ENCODE data around the gene NPM1. TPM values are rescaled to one million over a fixed set of nuclear protein-coding genes. Genes with fewer than 3 reads are reported as not detected.
"Not testable (repeated sequence)": the region's sequence is repeated elsewhere in the genome, so short reads cannot be mapped to it uniquely, and the experiment has no call there.

The NPM1 gene
- total and polyA plus RNA-seq, 7 donors = 722 to 2,962 (median 951) TPM

GRCh38 chr5:171390883-171391677, 3.4 kb downstream of the NPM1 start:
- Histone ChIP-seq H3K27me3 (no peaks in the 10 kb centered on the region), H3K4me3 (no peak overlapping the region), H3K4me1 (peaks cover 0 to 44% (median 30%) of the 10 kb centered on the region in 4 donors), H3K27ac (no peak overlapping the region), H3K36me3 (peaks cover 9 to 54% (median 20%) of the 10 kb centered on the region in 4 donors), H3K9me3 (no peaks in the 10 kb centered on the region)
- TF ChIP-seq POLR2AphosphoS5 (IDR thresholded peaks at IDR 0.05) (no peak), EP300 (IDR thresholded peaks at IDR 0.05) (no peak), POLR2A (IDR thresholded peaks at IDR 0.05) (no peak)
- TF ChIP-seq, protein P1, sequence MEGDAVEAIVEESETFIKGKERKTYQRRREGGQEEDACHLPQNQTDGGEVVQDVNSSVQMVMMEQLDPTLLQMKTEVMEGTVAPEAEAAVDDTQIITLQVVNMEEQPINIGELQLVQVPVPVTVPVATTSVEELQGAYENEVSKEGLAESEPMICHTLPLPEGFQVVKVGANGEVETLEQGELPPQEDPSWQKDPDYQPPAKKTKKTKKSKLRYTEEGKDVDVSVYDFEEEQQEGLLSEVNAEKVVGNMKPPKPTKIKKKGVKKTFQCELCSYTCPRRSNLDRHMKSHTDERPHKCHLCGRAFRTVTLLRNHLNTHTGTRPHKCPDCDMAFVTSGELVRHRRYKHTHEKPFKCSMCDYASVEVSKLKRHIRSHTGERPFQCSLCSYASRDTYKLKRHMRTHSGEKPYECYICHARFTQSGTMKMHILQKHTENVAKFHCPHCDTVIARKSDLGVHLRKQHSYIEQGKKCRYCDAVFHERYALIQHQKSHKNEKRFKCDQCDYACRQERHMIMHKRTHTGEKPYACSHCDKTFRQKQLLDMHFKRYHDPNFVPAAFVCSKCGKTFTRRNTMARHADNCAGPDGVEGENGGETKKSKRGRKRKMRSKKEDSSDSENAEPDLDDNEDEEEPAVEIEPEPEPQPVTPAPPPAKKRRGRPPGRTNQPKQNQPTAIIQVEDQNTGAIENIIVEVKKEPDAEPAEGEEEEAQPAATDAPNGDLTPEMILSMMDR (IDR thresholded peaks at IDR 0.05) = no peak
- no peak for DNase-seq
- 64 to 65% methylated on average over 8 of the region's 8 CpGs for WGBS, 2 donors
- intact Hi-C loops (cut with DNase I) = no loop called here

GRCh38 chr5:171391996-171392577, 4.4 kb downstream of the NPM1 start:
- WGBS, 2 donors = 83 to 86% methylated on average over 14 of the region's 14 CpGs
- Histone ChIP-seq H3K4me3 (no peak overlapping the region), H3K27ac (no peak overlapping the region), H3K27me3 (no peaks in the 10 kb centered on the region), H3K9me3 (no peaks in the 10 kb centered on the region), H3K36me3 (peaks cover 9 to 64% (median 24%) of the 10 kb centered on the region in 4 donors), H3K4me1 (peaks cover 0 to 38% (median 31%) of the 10 kb centered on the region in 4 donors)
- DNase-seq = no peak
- intact Hi-C loops (cut with DNase I) = no loop called here
- no peak for TF ChIP-seq POLR2AphosphoS5 (IDR thresholded peaks at IDR 0.05)

DNA sequence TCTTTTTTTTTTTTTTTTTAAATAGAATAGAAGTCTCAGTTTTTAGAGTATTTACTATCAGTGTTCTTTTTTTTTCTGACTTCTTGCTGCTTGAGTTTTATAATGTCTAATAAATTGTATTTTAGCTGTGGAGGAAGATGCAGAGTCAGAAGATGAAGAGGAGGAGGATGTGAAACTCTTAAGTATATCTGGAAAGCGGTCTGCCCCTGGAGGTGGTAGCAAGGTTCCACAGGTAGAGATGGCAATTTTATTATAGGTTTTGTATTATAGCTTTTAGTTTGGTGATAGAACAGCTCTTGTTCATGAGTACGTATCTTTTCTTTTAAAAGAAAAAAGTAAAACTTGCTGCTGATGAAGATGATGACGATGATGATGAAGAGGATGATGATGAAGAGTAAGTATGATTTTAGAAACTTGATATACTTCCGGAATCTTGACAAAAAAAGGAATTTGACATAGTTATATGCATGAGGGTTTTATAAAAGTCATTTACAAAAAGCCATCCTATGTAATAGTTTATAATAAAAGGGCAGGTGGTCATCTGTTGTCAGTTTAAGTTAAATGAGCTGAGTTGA, 5.0 kb downstream of the NPM1 start:
- intact Hi-C loops (cut with DNase I) = no loop called here
- WGBS, 2 donors = 89 to 90% methylated on average over 4 of the region's 4 CpGs
- TF ChIP-seq EP300 (IDR thresholded peaks at IDR 0.05) (no peak), POLR2AphosphoS5 (IDR thresholded peaks at IDR 0.05) (no peak), POLR2A (IDR thresholded peaks at IDR 0.05) (no peak)
- TF ChIP-seq, protein P1 (IDR thresholded peaks at IDR 0.05) = no peak
- Histone ChIP-seq H3K4me3 (no peak overlapping the region), H3K9me3 (no peaks in the 10 kb centered on the region), H3K36me3 (peaks cover 9 to 68% (median 24%) of the 10 kb centered on the region in 4 donors), H3K27ac (no peak overlapping the region), H3K27me3 (no peaks in the 10 kb centered on the region), H3K4me1 (peaks cover 0 to 39% (median 31%) of the 10 kb centered on the region in 4 donors)
- no peak for DNase-seq

DNA sequence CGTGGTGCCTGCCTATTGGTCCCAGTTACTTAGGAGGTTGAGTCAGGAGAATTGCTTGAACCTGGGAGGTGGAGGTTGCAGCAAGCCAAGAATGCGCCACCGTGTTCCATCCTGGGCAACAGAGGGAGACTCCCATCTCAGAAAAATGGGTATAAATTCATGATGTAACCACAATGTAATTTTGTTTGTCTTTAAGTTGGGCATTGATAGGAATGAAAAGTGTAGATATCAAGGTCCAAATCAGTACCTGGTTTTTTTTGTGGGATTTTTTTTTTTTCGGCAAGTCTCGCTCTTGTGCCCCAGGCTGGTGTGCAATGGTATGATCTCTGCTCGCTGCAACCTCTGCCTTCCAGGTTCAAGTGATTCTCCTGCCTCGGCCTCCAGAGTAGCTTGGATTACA, 7.4 kb downstream of the NPM1 start:
- peaks cover 10 to 90% (median 25%) of the 10 kb centered on the region in 4 donors for H3K36me3 ChIP-seq
- H3K4me1 ChIP-seq = peaks cover 0 to 35% (median 23%) of the 10 kb centered on the region in 4 donors
- TF ChIP-seq, protein P1 (IDR thresholded peaks at IDR 0.05) = no peak
- TF ChIP-seq EP300 (IDR thresholded peaks at IDR 0.05) = no peak
- no peak for TF ChIP-seq POLR2AphosphoS5 (IDR thresholded peaks at IDR 0.05)
- no peak for TF ChIP-seq POLR2A (IDR thresholded peaks at IDR 0.05)
- H3K4me3 ChIP-seq = no peak overlapping the region
- WGBS, 2 donors = 96% methylated on average over 7 of the region's 7 CpGs
- no peaks in the 10 kb centered on the region for H3K9me3 ChIP-seq
- H3K27ac ChIP-seq = no peak overlapping the region
- intact Hi-C loops (cut with DNase I) = no loop called here
- no peaks in the 10 kb centered on the region for H3K27me3 ChIP-seq
- DNase-seq = no peak

GRCh38 chr5:171396583-171396982, 8.9 kb downstream of the NPM1 start:
- H3K27ac ChIP-seq; DNase-seq; H3K27me3 ChIP-seq; H3K9me3 ChIP-seq; H3K4me3 ChIP-seq; intact Hi-C loops (cut with DNase I): not testable (repeated sequence)
- Histone ChIP-seq H3K36me3 (peaks cover 26 to 97% (median 39%) of the 10 kb centered on the region in 4 donors), H3K4me1 (peaks cover 0 to 20% (median 8%) of the 10 kb centered on the region in 4 donors)
- WGBS, 2 donors = 86% methylated on average over 11 of the region's 11 CpGs
